ENCODE results near the gene DPF1.
A peak's percentile ranks its signal among the peaks of the same experiment; 100 is the strongest.

Gene DPF1

GRCh38 chr19:38196245-38196837, 27.7 kb downstream of the DPF1 start:
- no peak for DNase-seq

DNA sequence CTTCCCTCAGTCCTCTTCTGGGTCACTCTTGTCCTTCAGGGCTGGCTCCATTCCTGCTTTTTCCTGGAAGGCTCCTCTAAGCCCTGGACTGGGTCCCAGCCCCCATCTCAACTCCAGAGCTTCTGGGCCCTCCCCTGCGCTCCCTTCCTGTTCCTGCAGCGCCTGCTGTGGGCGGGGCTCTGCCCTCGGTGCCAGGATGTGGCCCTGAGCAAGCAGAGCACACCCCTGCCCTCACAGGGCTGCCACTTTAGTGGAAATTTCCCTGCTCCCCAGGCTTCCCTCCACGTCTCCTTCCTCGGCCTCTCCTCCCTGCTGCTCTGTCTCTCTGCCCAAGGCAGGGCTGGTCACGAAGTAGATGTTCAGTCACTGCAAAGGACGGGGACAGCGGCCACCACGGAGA, 28.8 kb downstream of the DPF1 start:
- no peak for DNase-seq

DNA sequence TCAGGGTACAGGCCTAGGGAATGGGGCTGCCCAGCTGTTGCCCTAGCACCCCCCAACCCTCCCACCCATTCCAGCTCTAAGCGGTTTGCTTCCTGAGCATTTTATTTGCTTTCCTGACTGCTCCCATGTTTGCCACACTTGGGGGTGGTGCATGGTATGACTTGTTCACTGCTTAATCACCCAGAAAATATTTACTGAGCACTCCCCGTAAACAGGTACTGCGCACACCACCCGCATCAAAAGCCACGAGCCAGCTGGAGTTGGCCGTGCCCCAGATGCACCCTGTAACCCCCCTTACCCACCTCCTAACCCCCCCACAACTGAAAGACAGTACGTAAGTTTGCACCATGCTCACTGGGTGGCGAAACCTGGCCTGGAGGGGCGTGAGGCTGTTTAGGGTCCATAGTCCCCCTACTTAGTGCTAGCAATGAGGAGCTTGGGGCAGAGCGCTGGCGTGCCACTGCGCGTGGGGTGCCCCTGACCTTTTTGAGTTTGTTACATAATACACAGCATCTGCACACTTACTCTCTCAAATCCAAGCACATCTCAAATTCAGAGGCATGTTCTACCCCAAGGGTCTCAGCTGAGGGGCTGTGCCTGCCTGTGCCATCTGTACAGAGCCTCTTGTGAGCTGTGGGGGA, 29.8 kb downstream of the DPF1 start:
- DNase-seq, result no peak

DNA sequence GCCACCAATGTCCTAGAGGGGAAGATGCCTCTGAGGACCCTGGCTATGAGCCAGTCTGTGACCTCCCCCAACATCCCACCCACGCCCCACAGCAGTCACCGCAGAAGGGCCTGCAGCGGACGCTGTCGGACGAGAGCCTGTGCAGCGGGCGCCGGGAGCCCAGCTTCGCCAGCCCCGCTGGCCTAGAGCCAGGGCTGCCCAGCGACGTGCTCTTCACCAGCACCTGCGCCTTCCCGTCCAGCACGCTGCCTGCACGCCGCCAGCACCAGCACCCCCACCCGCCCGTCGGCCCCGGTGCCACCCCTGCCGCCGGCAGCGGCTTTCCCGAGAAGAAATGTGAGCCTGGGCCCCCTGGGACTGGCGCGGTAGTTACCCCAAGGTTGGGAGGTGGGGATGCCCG, 30.6 kb downstream of the DPF1 start:
- DNase-seq, result no peak

DNA sequence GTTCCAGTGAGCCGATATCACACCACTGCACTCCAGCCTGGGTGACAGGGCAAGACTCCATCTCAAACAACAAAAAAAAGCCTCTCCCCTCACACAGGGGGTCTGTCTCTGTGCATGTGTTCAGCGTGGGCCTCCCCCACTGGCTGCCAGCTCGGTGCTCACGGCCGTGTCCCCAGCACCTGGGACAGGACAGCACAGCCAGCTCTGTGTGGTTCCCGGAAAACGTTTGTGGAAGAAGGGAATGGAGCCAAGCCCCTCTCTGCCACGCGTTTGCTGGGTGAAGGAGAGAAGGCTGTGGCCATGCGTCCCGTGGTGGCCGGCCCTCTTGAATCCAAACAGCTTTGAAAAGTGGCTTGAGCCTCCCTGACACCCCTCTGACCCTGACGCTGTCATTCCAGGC, 32.3 kb downstream of the DPF1 start:
- DNase-seq, result no peak

- DNase-seq, result no peak
Measured at GRCh38 chr19:38190793-38191192, 33.2 kb downstream of the DPF1 start.

DNA sequence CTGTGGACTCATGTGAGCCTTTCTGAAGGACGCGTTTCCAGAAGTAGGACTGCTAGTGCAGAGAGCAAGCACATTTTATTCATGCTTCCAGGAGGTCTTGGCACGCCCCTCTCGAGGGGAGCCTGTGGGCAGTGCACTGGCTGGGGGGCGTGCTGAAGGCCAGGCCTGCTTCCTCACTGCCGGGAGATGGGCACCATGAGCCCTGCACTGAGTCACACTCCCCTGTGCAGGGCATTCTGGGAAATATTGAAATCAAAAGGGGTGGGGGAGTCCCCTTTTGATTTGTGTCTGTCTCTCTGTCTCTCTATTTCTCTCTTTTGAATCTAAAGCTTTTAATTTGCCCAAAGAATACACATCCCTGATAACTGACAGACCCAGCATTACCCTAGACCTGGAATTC, 34.0 kb downstream of the DPF1 start:
- no peak for DNase-seq

DNA sequence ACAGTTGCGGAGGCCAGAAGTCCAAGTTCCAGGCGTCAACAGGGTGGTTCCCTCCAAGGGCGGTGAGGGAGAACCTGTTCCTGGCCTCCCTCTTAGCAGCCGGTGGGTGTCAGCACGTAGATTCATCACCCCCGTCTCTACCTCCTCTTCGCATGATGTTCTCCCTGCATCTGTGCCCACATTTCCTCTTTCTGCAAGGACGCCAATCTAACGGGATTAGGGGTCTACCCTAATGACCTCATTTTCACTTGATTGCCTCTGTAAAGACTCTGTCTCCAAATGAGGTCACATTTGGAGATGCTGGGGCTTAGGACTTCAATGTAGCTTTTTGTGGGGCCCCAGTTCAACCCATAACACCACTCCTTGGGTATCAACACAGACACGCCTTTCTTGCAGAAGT, 38.5 kb downstream of the DPF1 start:
- no peak for DNase-seq

- DNase-seq, result no peak
Measured at GRCh38 chr19:38184815-38185214, 39.2 kb downstream of the DPF1 start.

GRCh38 chr19:38183251-38183897, 40.6 kb downstream of the DPF1 start:
- DNase-seq, result peak; percentile 23

- DNase-seq, result no peak
Measured at GRCh38 chr19:38182536-38183210, 41.3 kb downstream of the DPF1 start.

GRCh38 chr19:38180071-38180470, 44.0 kb downstream of the DPF1 start:
- no peak for DNase-seq

- DNase-seq, result no peak
Measured at GRCh38 chr19:38175422-38175821, 48.6 kb downstream of the DPF1 start.

- peak; percentile 8 for DNase-seq
Measured at GRCh38 chr19:38173291-38174041, 50.6 kb downstream of the DPF1 start.

GRCh38 chr19:38172001-38172400, 52.0 kb downstream of the DPF1 start:
- DNase-seq, result no peak

GRCh38 chr19:38170334-38170733, 53.7 kb downstream of the DPF1 start:
- no peak for DNase-seq

DNA sequence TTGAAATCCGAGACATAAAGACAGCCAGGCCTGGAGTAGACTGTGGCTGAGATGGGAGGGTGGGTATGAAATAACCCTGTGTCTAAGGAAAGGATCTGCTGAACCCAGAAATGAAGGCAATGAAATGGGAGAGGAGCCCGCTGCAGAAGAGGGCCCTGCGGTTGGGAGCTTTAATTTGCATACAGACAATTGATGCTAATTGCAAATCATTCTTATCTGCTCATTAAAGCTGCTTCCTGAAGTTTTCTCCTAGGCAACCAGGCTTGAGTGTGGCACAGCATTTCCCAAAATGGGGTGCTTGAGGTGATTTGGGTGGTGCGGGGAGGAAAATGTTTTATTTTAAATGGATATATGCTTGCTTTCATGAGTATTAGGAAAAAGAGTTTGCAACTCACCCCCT, 55.4 kb downstream of the DPF1 start:
- no peak for DNase-seq

GRCh38 chr19:38165335-38165734, 58.7 kb downstream of the DPF1 start:
- DNase-seq, result no peak

DNA sequence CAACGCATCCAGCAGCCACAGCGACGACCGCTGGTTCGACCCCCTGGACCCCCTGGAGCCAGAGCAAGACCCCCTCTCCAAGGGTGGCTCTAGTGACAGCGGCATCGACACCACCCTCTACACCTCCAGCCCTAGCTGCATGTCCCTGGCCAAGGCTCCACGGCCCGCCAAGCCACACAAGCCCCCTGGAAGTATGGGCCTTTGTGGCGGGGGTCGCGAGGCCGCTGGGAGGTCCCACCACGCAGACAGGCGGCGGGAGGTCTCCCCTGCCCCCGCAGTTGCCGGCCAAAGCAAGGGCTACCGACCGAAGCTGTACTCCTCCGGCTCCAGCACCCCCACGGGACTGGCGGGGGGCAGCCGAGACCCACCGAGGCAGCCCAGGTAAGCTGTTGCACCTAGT, 59.5 kb downstream of the DPF1 start:
- DNase-seq, result no peak

- DNase-seq, result no peak
Measured at GRCh38 chr19:38163419-38164290, 60.4 kb downstream of the DPF1 start.

GRCh38 chr19:38162632-38163031, 61.4 kb downstream of the DPF1 start:
- no peak for DNase-seq

DNA sequence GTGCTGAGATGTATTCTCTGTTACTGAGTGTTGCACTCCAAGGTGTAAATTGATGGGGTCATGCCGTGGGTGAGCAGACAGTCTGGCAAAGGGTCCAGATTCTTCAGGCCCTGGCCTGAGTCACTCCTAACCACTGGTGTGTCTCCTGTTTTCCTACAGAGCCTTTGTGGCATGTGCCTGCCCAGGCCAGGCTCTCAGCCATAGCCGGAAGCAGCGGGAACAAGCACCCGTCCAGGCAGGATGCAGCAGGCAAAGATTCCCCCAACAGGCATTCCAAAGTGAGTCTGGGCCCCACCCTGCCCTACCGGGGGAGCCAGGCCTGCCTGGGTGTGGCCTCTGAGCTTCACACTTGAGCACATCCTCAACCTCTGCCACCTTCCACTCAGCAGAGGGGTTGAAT, 61.9 kb downstream of the DPF1 start:
- no peak for DNase-seq
